ENCODE data around the gene TUBB3.

GRCh38 chr16:89887243-89887642 lies 35.9 kb upstream of the TUBB3 start:
- TF ChIP-seq CTCF (IDR thresholded peaks at IDR 0.05) (no peak), POLR2A (IDR thresholded peaks at IDR 0.05) (no peak)

Measured in lower leg skin (tissue), 3 donors.